ENCODE results near the gene RNPEP. TPM values are rescaled to one million over a fixed set of nuclear protein-coding genes. Genes with fewer than 3 reads are reported as not detected.

The RNPEP gene
- total and polyA plus RNA-seq, 8 donors, result 23.3 to 900 (median 50.5) TPM

DNA sequence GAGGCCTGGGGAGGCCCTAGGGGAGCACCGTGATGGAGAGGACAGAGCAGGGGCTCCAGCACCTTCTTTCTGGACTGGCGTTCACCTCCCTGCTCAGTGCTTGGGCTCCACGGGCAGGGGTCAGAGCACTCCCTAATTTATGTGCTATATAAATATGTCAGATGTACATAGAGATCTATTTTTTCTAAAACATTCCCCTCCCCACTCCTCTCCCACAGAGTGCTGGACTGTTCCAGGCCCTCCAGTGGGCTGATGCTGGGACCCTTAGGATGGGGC, 33.2 kb downstream of the RNPEP start:
- Histone ChIP-seq H3K27ac (peak overlapping the region; percentile 88 to 94 (median 92)), H3K4me3 (peak overlapping the region in 3 of 4 donors; percentile 57 to 64 (median 61)), H3K27me3 (peaks cover 0 to 13% (median 0%) of the 10 kb centered on the region in 3 donors), H3K9me3 (no peaks in the 10 kb centered on the region), H3K4me1 (peaks cover 10 to 29% (median 16%) of the 10 kb centered on the region in 4 donors), H3K36me3 (peaks cover 30 to 42% (median 41%) of the 10 kb centered on the region in 4 donors)
- 28 to 71% (median 50%) methylated on average over 3 of the region's 3 CpGs for WGBS, 5 donors
- intact Hi-C loops (cut with DNase I; ENCODE audit: low total_unique reads), result no loop called here
- TF ChIP-seq, protein P1, sequence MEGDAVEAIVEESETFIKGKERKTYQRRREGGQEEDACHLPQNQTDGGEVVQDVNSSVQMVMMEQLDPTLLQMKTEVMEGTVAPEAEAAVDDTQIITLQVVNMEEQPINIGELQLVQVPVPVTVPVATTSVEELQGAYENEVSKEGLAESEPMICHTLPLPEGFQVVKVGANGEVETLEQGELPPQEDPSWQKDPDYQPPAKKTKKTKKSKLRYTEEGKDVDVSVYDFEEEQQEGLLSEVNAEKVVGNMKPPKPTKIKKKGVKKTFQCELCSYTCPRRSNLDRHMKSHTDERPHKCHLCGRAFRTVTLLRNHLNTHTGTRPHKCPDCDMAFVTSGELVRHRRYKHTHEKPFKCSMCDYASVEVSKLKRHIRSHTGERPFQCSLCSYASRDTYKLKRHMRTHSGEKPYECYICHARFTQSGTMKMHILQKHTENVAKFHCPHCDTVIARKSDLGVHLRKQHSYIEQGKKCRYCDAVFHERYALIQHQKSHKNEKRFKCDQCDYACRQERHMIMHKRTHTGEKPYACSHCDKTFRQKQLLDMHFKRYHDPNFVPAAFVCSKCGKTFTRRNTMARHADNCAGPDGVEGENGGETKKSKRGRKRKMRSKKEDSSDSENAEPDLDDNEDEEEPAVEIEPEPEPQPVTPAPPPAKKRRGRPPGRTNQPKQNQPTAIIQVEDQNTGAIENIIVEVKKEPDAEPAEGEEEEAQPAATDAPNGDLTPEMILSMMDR (IDR thresholded peaks at IDR 0.05), result no peak
- no peak for TF ChIP-seq POLR2AphosphoS5 (IDR thresholded peaks at IDR 0.05)
- no peak for TF ChIP-seq EP300 (IDR thresholded peaks at IDR 0.05)
- TF ChIP-seq POLR2A (IDR thresholded peaks at IDR 0.05), result no peak
- peak in 1 of 2 donors; percentile 26 for DNase-seq

DNA sequence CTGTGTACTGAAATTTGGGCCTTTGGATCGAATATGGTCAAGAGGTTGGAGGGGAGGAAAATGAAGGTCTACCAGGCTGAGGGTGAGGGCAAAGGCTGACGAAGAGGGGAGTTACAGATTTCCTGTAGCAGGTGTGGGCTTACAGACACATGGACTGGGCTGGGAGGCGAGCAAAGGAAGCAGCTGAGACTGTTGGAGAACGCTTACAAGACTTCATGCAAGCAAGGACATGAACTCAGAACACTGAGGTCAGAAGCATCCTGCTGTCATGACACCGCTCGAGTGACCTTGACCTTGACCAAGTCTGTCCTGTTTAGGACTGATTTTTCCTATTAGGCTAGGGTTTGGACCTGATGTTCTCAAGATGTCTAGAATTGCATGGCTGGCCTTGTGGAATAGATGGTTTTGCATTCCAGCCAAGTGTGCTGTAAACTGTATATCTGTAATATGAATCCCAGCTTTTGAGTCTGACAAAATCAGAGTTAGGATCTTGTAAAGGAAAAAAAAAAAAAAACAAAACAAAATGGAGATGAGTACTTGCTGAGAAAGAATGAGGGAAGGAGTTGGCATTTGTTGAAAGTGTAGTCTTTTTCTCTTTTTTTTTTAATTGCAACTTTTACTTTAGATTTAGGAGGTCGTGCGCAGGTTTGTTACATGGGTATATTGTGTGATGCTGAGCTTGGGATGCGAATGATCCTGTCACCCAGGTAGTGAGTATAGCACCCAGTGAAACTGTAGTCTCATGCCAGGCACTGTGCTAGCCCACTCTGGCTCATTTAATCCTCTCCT, 33.8 kb downstream of the RNPEP start:
- H3K4me1 ChIP-seq, result peaks cover 10 to 29% (median 16%) of the 10 kb centered on the region in 4 donors
- DNase-seq, result peak; percentile 30 to 72
- H3K27ac ChIP-seq, result peak overlapping the region; percentile 88 to 94 (median 92)
- peak in 2 of 3 donors; percentile 29 to 95 for TF ChIP-seq POLR2AphosphoS5 (IDR thresholded peaks at IDR 0.05)
- TF ChIP-seq, protein P1 (IDR thresholded peaks at IDR 0.05), result no peak
- peaks cover 30 to 42% (median 41%) of the 10 kb centered on the region in 4 donors for H3K36me3 ChIP-seq
- intact Hi-C loops (cut with DNase I; ENCODE audit: low total_unique reads), result no loop called here
- WGBS, 5 donors, result 49 to 64% (median 54%) methylated on average over 9 of the region's 9 CpGs
- peak overlapping the region in 3 of 4 donors; percentile 2 to 64 (median 61) for H3K4me3 ChIP-seq
- no peaks in the 10 kb centered on the region for H3K9me3 ChIP-seq
- peaks cover 0 to 13% (median 0%) of the 10 kb centered on the region in 3 donors for H3K27me3 ChIP-seq

DNA sequence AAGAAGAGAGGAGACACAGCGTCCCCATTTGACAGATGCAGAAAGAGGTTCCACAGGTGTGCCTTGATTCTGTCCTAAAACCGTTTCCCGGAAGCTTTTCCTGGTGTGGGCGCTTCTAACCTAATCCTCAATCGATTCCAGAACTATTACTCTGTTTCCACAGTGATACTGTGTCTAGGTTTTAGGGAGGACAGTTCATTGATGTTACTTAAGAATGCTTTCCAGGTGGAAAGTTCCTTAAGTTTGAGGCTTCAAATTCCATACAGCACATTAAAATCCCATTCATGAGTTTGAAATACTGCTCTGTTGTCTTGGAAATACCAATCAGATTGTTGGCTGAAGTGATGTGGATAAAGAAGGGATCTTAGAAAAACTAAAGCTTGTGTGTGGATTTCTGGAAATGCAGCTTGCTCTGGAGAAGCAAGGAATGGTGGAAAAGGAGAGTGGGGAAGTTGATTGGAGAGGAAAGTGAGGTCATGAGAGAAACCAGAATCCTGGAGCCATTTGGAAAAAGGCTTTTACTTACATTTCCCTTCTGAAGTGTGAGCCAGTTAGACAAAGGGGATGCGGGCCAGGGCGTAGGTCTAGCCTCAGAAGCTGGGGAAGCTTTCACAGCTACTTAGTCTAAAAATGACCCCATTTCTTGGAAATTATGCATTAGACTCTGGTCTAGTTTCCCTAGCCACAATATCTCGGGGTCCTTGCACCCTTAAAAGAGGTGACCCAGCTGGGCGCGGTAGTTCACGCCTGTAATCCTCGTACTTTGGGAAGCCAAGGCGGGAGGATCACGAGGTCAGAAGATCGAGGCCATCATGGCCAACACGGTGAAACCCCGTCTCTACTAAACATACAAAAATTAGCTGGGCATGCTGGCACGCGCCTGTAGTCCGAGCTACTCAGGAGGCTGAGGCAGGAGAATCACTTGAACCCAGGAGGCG, 34.6 kb downstream of the RNPEP start:
- H3K4me3 ChIP-seq, result peak overlapping the region in 1 of 4 donors; percentile 64
- peaks cover 10 to 32% (median 16%) of the 10 kb centered on the region in 4 donors for H3K4me1 ChIP-seq
- DNase-seq, result peak in 1 of 2 donors; percentile 83
- intact Hi-C loops (cut with DNase I; ENCODE audit: low total_unique reads), result no loop called here
- WGBS, 5 donors, result 40 to 76% (median 59%) methylated on average over 21 of the region's 21 CpGs
- peak overlapping the region; percentile 88 to 94 (median 92) for H3K27ac ChIP-seq
- TF ChIP-seq POLR2A (IDR thresholded peaks at IDR 0.05) (no peak), POLR2AphosphoS5 (IDR thresholded peaks at IDR 0.05) (peak in 1 of 3 donors; percentile 82)
- H3K27me3 ChIP-seq, result peaks cover 0 to 13% (median 0%) of the 10 kb centered on the region in 3 donors
- no peaks in the 10 kb centered on the region for H3K9me3 ChIP-seq
- H3K36me3 ChIP-seq, result peaks cover 30 to 41% (median 39%) of the 10 kb centered on the region in 4 donors

DNA sequence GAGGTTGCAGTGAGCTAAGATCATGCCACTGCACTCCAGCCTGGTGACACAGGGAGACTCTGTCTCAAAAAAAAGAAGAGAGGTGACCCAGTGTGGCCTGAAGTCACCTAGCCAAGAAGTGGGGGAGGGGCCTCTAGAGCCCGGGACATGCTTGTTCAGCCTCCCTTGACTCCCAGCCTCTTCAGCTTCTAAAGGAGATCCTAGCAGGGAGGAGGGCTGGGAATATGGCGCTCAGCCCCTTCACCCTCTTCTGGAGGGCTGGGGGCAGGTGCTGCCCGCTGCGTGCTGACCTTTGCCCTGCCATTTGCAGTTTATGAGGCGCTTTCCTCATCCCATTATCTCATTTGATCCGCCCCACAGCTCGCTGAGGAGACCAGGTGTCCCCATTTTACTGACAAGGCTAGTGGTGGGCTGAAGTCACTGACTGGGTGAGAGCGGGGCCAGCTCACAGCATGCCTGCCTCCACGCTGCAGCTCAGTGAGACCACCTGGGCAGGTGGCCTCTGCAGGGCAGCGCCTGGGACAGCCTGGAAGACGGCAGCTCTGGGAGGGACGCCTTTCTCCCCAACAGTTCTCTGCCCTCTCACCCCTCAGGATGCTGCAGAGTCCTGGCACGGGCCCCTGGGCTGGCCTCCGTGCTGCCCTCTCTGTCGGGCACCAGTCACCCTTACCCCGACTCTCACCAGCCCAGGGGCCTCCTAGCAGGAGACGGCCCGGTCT, 35.5 kb downstream of the RNPEP start:
- H3K9me3 ChIP-seq, result no peaks in the 10 kb centered on the region
- TF ChIP-seq POLR2AphosphoS5 (IDR thresholded peaks at IDR 0.05), result peak in 2 of 3 donors; percentile 53 to 55
- no peak for TF ChIP-seq POLR2A (IDR thresholded peaks at IDR 0.05)
- TF ChIP-seq, protein P1 (IDR thresholded peaks at IDR 0.05), result no peak
- TF ChIP-seq EP300 (IDR thresholded peaks at IDR 0.05), result no peak
- peak; percentile 83 to 92 for DNase-seq
- H3K27ac ChIP-seq, result peak overlapping the region; percentile 88 to 94 (median 92)
- peaks cover 25 to 33% (median 31%) of the 10 kb centered on the region in 4 donors for H3K36me3 ChIP-seq
- H3K4me3 ChIP-seq, result peak overlapping the region in 1 of 4 donors; percentile 8
- H3K27me3 ChIP-seq, result peaks cover 0 to 13% (median 0%) of the 10 kb centered on the region in 3 donors
- peaks cover 17 to 39% (median 23%) of the 10 kb centered on the region in 4 donors for H3K4me1 ChIP-seq
- WGBS, 5 donors, result 28 to 59% (median 32%) methylated on average over 14 to 18 of the region's 18 CpGs
- intact Hi-C loops (cut with DNase I; ENCODE audit: low total_unique reads), result no loop called here
